HFFc6 (cell line): ENCODE measurements around the gene PSENEN. TPM values are rescaled to one million over a fixed set of nuclear protein-coding genes. Genes with fewer than 3 reads are reported as not detected.

ENCODE experiments used
- DNase-seq: peaks from one replicate; pipeline ENCODE4 v3.0.0-alpha.2; 2018
- H3K27ac Mint-ChIP-seq: 2 replicates; pipeline ENCODE4 v1.8.0; 2020; ENCODE audit warnings: mild to moderate bottlenecking, mixed read lengths
- H3K27me3 Mint-ChIP-seq: 2 replicates; pipeline ENCODE4 v1.8.0; 2021; ENCODE audit warnings: mild to moderate bottlenecking, moderate library complexity, mixed read lengths; ENCODE audit not compliant: insufficient read depth
- H3K36me3 Mint-ChIP-seq: 2 replicates; pipeline ENCODE4 v1.8.0; 2021; ENCODE audit warnings: low read depth, mixed read lengths
- H3K4me1 Mint-ChIP-seq: 2 replicates; pipeline ENCODE4 v1.8.0; 2020; ENCODE audit warnings: low read depth, mixed read lengths
- H3K4me3 Mint-ChIP-seq: 2 replicates; pipeline ENCODE4 v1.8.0; 2020; ENCODE audit warnings: mild to moderate bottlenecking, moderate library complexity, mixed read lengths
- H3K9me3 Mint-ChIP-seq: 2 replicates; pipeline ENCODE4 v1.8.0; 2020; ENCODE audit warnings: mild to moderate bottlenecking, mixed read lengths
- CTCF ChIP-seq: fragments of 200-600 bp; sonication (generic); IDR thresholded peaks from 2 replicates; pipeline ENCODE4 v1.5.0; 2021; ENCODE audit warnings: antibody characterized with exemption, mild to moderate bottlenecking
- total RNA-seq, 6 experiments: library from RNA; stranded (reverse); fragmentation: NEBNext Ultra II Directional; extraction: Animal tissue kit (Norgen Biotek cat#: 25700); gene quantifications; 2 replicates in 1 of 6; 3 replicates in 5 of 6; pipeline ENCODE4 v1.2.3, GENCODE V29; 2021

PSENEN gene
- total RNA-seq, 6 experiments from 2014 or later: 68.2 to 86.6 (median 74.9) TPM

GRCh38 chr19:35781650-35782049 is 36.2 kb downstream of the PSENEN start:
- H3K9me3 Mint-ChIP-seq: no peaks in the 10 kb centered on the region
- H3K4me3 Mint-ChIP-seq: no peak overlapping the region
- H3K27ac Mint-ChIP-seq: no peak overlapping the region
- DNase-seq: no peak
- peaks cover 6% of the 10 kb centered on the region for H3K36me3 Mint-ChIP-seq
- no peak for TF ChIP-seq CTCF
- no peaks in the 10 kb centered on the region; the same call in 1 of the 2 replicates for H3K27me3 Mint-ChIP-seq
- H3K4me1 Mint-ChIP-seq: peaks cover 6% of the 10 kb centered on the region

GRCh38 chr19:35782589-35782988 is 37.1 kb downstream of the PSENEN start:
- no peaks in the 10 kb centered on the region; the same call in 1 of the 2 replicates for H3K27me3 Mint-ChIP-seq
- no peak for DNase-seq
- H3K9me3 Mint-ChIP-seq: no peaks in the 10 kb centered on the region
- no peak overlapping the region for H3K4me3 Mint-ChIP-seq
- no peaks in the 10 kb centered on the region for H3K4me1 Mint-ChIP-seq
- H3K36me3 Mint-ChIP-seq: peaks cover 6% of the 10 kb centered on the region
- TF ChIP-seq CTCF: no peak
- H3K27ac Mint-ChIP-seq: no peak overlapping the region

GRCh38 chr19:35783469-35784434 is 38.3 kb downstream of the PSENEN start:
- Mint-ChIP-seq H3K4me3 (no peak overlapping the region), H3K36me3 (peaks cover 6% of the 10 kb centered on the region), H3K9me3 (no peaks in the 10 kb centered on the region), H3K4me1 (no peaks in the 10 kb centered on the region), H3K27ac (no peak overlapping the region), H3K27me3 (no peaks in the 10 kb centered on the region; the same call in 1 of the 2 replicates)
- no peak for DNase-seq
- 0 out of 2 replicates have a peak, but pooled peaks have one; percentile 9 for TF ChIP-seq CTCF

GRCh38 chr19:35784503-35785338 is 39.3 kb downstream of the PSENEN start:
- H3K27me3 Mint-ChIP-seq: no peaks in the 10 kb centered on the region; the same call in 1 of the 2 replicates
- DNase-seq: no peak
- H3K4me1 Mint-ChIP-seq: no peaks in the 10 kb centered on the region
- H3K4me3 Mint-ChIP-seq: no peak overlapping the region
- no peaks in the 10 kb centered on the region for H3K9me3 Mint-ChIP-seq
- no peak overlapping the region for H3K27ac Mint-ChIP-seq
- no peak for TF ChIP-seq CTCF
- peaks cover 6% of the 10 kb centered on the region for H3K36me3 Mint-ChIP-seq

GRCh38 chr19:35785339-35785627 is 39.8 kb downstream of the PSENEN start:
- H3K9me3 Mint-ChIP-seq: no peaks in the 10 kb centered on the region
- no peak overlapping the region for H3K4me3 Mint-ChIP-seq
- no peak for DNase-seq

More at GRCh38 chr19:35785339-35785627, 39.8 kb downstream of the PSENEN start:
- no peak for TF ChIP-seq CTCF
- no peaks in the 10 kb centered on the region for H3K4me1 Mint-ChIP-seq
- no peak overlapping the region for H3K27ac Mint-ChIP-seq
- no peaks in the 10 kb centered on the region; the same call in 1 of the 2 replicates for H3K27me3 Mint-ChIP-seq
- H3K36me3 Mint-ChIP-seq: peaks cover 6% of the 10 kb centered on the region
